ENCODE data around the gene APOL6.
A peak's percentile ranks its signal among the peaks of the same experiment; 100 is the strongest.

APOL6 gene

GRCh38 chr22:35648066-35649025, at the start of gene APOL6:
TSS of gene APOL6 (plus strand) at chr22:35648446. CDS start at chr22:35656426, 7,980 bp downstream.
- DNase-seq, result peak; percentile 87

GRCh38 chr22:35599364-35599763, 48.9 kb upstream of the APOL6 start:
- DNase-seq, result no peak

- DNase-seq, result no peak
Observed at GRCh38 chr22:35600476-35600875, 47.8 kb upstream of the APOL6 start.

GRCh38 chr22:35601013-35601580, 47.1 kb upstream of the APOL6 start:
- DNase-seq, result no peak

- DNase-seq, result no peak
Observed at GRCh38 chr22:35601743-35602615, 46.3 kb upstream of the APOL6 start.

- DNase-seq, result no peak
Observed at GRCh38 chr22:35604621-35605368, 43.5 kb upstream of the APOL6 start.

- DNase-seq, result no peak
Observed at GRCh38 chr22:35605369-35605680, 42.9 kb upstream of the APOL6 start.

- DNase-seq, result no peak
Observed at GRCh38 chr22:35605851-35606481, 42.3 kb upstream of the APOL6 start.

GRCh38 chr22:35606916-35607315, 41.3 kb upstream of the APOL6 start:
- DNase-seq, result no peak

GRCh38 chr22:35608088-35608487, 40.2 kb upstream of the APOL6 start:
- DNase-seq, result no peak

- no peak for DNase-seq
Observed at GRCh38 chr22:35609261-35609660, 39.0 kb upstream of the APOL6 start.

GRCh38 chr22:35609761-35610160, 38.5 kb upstream of the APOL6 start:
- DNase-seq, result no peak

GRCh38 chr22:35610741-35611140, 37.5 kb upstream of the APOL6 start:
- DNase-seq, result no peak

- DNase-seq, result no peak
Observed at GRCh38 chr22:35611200-35611890, 36.9 kb upstream of the APOL6 start.

GRCh38 chr22:35611891-35612576, 36.2 kb upstream of the APOL6 start:
- no peak for DNase-seq

- no peak for DNase-seq
Observed at GRCh38 chr22:35612903-35613302, 35.3 kb upstream of the APOL6 start.

GRCh38 chr22:35614404-35614803, 33.8 kb upstream of the APOL6 start:
- no peak for DNase-seq

- DNase-seq, result no peak
Observed at GRCh38 chr22:35615156-35615555, 33.1 kb upstream of the APOL6 start.

- no peak for DNase-seq
Observed at GRCh38 chr22:35616043-35616442, 32.2 kb upstream of the APOL6 start.

- no peak for DNase-seq
Observed at GRCh38 chr22:35617137-35617755, 31.0 kb upstream of the APOL6 start, which contains the start of gene MB. TSS of gene MB (minus strand) at chr22:35617329. CDS start at chr22:35617257, 72 bp downstream.
